ENCODE results near the gene RYR3.

The RYR3 gene

DNA sequence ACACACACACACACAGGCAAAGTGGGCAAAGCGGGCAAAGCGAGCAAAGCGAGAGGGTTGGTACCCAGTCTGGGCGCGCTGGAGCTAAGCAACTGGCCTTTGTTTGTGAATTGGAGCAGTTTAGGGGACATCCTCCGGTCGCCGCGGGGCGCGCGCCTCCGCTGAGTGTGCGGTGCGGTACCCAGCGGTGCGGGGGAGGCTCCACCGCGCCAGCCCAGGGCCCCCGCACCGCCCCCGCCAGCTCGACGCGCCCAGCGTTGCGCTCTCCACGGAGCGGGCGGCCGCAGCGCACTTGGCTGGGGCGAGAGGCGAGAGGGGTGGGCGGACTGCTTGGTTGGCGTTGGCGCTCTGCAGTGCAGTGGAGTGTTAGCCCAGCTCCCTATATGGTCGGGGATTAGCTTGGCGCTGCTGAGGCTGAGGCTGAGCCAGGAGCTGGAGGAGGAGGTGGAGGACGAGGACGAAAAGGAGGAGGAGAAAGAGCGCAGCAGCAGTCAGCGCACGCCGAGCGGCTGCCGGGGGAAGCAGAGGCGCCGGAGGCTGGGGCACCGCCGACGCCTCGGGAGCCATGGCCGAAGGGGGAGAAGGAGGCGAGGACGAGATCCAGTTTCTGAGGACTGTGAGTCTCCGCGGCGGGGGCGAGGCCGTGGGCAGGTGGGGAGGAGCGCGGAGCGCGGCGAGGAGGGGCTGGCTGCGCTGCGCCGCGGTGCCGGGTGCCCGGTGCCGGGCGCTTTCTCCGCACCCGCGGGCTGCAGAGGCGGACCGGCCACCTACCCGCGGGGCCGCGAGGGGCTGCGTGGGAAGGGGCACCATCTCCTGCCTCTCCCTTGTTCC is at the start of gene RYR3:
Gene RYR3 (plus strand): TSS at position 487 of the 831 bp plus-strand sequence. CDS start 79 bp downstream, at position 566.
- no peak for DNase-seq (ENCODE audit: low read depth)

DNA sequence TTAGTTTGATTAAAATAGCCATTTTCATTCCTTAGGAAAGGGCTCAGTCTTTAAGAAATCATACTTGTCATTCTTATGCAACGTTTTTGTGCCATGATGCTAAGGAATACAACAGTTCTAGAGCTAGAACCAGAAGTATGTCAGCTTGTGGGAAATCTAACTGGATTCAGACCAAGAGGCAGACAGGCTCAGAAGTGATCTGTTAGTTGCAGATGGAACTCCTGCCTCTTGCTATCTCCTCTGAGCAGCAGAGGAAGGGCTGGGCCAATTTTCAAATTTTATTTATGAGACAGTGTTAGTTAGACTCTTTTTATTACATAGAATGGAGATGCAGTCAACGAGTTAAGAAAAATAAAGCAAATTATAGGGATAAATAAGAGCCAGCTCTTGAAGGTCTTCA is 48.5 kb upstream of the RYR3 start:
- no peak for DNase-seq (ENCODE audit: low read depth)

DNA sequence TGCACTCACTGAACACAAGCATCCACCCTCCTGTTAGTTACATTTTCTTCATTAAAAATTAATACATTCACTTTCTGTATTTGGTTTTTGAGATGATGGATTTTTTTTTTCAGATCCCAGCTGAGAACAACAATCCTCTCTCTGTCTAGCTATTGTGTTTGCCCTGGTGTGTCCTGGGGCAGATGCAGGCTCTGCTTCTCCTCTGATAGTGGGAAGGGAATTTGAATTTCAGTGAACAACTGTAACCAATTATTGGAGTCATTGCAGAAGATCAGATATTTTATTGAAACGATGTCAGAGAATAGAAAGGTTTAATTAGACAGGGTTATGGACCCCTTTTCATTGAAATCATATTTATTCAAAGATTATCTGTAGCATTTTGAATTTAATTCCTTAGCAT is 33.1 kb upstream of the RYR3 start:
- no peak for DNase-seq (ENCODE audit: low read depth)

DNA sequence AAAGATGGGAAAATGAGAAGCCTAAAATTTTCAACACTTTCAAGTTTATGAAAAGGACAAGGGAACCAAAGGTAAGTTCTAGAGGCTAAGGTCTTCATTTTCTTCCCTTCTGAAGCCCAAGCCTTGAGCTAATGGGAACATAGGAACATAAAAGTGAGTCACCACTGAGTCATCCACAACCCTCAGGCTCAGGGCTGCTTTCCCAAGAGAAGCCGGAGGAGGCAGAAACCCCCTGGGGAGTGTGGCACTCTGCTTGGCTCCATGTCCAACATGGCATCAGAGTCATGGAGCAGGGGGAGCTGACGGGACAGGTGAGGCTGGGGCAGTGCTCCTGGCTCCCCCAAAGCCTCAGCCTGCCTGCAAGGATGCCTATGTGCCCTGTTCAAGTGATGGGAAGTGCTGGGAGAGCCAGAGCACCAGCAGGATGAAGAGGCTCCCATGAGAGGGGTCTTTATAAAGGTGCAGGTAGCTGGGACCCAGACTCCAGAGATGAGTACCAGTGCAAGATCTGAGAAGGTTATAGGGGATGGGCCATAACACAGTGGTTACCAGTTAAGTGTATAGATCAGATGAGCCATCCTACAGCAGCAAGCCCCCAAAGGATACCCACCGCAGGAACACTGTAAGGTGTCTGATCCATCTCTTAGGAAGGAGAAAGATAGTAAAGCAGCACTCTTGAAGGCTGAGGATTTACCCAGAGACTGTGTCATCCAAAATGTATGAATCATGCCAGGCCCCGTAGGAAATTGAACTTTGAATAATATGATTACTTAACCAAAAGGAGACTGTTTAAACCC is 31.8 kb upstream of the RYR3 start:
- DNase-seq (ENCODE audit: low read depth): no peak

DNA sequence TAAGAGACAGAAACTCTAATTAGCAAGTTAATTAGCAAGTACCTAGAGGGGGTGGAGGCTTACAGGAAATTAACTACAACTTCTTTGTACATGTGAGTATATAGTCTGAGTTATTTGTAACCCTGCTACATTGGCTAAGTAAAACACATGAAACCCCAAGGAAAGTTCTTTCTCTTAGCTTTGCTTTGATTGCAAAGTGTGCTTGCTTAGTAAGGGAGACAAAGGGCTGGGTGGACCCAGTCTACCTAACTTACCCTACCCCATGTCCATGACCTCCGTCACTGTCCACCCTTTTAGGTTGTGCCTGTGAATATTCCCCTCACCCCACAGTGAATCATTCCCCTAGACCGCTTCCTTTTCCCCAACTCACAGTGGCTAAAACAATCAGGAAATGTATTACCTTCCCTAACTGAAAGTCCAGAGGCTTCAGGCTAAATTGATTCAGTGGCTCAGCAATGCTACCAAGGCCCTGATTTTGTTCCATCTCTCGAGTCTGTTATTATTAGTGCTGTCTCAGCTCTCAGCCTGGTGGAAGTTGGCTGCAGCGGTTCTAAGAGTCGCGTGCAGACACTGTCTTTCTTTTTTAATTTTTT is 31.1 kb upstream of the RYR3 start:
- no peak for DNase-seq (ENCODE audit: low read depth)

DNA sequence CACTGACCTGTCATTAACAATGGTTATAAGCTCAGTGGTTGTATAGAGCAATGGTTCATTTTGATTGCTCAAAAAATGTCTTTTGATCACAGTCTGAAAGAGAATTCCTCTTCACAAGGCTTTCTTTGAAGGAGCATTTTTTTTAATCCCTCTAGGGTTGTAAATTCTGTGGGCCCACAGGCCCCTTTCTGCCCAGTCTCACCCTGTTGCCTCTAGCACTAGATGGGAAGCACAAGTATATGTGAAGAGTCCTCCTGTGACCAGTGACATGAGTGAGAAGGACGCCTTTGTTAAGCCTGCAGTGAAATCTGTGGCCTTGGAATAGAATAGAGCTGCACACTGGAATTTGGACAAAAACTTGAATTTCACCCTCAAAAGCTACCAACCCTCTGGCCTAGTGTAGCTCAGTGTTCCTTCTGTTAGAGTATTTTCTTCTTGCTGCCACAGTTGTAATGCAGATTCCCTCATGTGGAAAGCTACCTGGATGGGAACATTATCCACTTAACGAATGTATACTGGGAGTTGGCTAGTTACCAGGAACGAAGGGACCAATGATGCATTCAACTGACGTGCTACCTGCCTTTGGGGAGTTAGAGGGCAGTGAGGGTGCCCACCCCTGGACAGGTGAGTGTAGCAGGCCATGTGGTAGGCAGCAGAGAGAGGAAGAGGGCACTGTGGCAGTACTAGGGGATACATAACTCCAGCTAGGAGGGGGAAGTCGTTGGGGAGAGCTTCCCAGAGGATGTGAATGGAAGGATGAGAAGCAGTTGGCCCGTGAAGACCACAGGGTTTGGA is 28.3 kb upstream of the RYR3 start:
- DNase-seq (ENCODE audit: low read depth): no peak

DNA sequence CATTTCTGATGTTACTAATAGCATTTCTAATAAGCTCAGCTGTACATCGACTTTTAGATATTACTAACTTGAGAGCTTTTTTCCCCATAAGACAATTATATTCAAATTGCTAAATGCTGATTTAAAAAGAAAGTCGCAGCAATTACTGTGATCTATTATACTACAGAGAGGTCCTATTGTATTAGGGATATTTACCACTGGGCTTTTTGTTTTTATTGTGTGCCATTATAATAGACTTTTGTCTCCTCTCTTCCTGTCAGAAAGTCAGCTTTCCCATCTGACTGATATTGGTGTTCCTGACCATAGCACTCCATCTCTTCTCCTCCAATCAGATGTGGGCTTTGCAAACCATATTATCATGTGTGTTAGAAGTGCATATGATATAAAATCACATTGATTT is 27.2 kb upstream of the RYR3 start:
- no peak for DNase-seq (ENCODE audit: low read depth)

DNA sequence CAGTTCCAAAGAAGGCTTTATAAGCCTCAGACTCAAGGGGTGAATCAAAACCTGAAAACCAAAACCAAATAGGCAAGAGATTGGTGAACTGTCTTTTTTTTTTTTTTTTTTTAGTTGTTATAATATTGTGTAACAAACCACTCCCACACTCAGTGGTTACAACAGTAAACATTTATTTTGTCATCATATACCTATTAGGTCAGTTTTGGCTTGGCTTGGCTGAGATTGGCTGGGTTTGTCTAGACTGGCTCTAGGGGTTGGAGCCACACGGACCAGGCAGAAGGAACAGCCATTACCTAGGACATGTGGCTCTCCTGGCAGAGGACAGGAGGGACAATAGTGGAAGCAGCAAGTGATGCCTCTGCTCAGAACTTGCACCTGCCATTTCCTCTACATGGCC is 26.4 kb upstream of the RYR3 start:
- DNase-seq (ENCODE audit: low read depth): no peak

DNA sequence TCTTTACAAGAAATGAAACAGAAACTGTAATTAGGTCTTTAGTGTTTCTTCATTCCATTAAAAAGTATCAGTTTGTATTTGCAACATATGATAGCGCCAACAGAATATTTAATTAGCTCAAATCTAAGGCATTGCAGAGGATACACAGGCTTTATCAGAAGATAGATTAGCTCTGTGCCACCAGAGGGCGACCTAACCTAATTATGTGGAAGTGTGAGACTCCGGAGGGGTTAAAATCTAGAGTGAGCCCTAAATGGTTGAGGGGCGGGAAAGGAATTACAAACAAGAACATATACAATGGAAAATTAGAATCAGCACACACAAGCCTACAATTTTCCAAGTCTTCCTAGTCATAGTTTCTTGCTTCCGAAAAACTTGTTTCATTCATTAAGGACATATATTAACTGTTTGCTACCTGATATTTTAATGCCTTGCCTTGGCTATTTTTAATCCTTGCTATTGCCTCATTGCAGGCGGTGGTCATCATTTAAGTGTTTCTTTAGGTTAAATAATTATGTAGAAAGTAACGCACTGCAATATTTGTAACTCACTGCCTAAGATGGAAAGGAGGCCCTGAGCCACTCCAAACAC is 18.0 kb upstream of the RYR3 start:
- no peak for DNase-seq (ENCODE audit: low read depth)

DNA sequence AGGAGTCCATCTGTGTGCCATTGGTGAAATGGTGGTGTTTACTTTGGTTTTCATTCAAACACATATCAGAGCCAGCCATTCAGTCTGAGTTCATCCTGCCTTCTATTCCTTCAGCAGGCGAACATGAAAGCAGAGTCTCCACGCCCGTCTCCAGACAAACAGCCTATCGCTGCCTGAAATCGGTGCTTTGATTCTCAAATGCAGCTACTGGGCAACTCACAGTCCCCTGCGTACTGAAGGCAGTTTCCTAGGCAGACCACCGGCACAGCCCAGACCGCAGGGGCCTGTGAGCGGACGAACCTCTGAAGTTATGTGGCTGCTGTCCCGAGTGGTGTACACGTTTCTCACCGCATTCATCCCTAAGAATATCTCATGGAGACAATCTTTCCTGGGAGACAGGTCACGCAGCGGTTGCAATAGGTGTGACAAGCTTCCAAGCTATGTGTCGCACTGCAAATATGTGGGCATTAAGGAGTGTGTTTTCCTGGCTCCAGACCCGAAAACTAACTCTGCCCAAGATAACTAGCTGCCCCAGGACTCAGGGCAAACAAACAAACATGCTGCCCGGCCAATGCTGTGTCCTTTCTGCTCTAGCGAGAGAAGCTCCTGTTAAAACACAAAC is 16.9 kb upstream of the RYR3 start:
- no peak for DNase-seq (ENCODE audit: low read depth)

DNA sequence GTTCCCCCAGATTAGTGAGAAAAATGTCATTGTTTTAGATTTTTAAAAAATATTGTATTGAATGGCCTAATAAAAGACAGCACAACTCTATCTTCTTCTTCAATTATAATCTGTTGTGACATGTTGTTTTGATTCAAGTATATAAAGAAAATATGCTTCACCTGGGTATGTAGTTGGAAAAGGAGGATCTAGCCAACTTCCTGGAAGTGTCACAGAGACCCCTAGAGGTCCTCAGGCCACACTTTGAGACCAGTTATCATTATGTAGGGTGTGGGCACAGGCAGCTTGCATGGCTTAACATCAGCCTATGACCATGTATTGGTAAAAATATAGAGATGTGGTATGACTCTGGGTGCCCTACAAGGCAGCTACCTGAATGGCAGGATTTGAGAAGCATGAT is 14.7 kb upstream of the RYR3 start:
- DNase-seq (ENCODE audit: low read depth): no peak

DNA sequence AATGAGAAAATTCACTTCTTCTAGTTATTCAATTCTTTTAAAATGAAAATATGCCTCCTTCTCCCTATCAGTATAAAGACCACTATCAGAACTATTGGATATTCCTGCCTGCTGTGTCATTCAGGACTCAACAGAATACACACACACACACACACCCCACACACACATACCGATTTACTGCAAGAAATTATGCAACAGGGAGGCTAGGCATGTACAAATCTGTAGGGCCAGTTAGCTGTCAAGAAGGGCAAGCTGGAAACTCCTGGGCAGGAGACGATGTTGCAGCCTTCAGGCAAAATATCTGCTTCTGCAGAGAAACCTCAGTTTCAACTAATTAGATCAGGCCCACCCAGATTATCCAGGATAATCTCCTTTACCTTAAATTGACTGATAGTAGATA is 13.9 kb upstream of the RYR3 start:
- no peak for DNase-seq (ENCODE audit: low read depth)

DNA sequence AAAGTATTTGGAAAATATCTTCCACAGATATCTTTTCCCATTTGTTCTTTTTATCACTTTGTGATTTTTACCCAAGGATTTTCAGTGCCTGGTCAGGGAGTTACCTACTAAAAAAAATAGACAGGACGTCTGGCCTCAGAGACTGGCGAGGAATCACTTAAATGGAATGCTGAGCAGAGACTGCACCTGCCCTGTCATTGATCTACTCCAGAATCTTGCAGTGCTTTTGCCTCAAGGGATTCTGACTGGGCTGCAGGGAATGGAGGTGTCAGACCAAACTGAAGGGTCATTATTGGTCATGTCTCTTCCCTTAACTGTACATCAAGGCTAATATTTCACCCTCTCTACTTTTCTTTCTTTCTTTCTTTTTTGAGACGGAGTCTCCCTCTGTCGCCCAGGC is 12.1 kb upstream of the RYR3 start:
- no peak for DNase-seq (ENCODE audit: low read depth)

DNA sequence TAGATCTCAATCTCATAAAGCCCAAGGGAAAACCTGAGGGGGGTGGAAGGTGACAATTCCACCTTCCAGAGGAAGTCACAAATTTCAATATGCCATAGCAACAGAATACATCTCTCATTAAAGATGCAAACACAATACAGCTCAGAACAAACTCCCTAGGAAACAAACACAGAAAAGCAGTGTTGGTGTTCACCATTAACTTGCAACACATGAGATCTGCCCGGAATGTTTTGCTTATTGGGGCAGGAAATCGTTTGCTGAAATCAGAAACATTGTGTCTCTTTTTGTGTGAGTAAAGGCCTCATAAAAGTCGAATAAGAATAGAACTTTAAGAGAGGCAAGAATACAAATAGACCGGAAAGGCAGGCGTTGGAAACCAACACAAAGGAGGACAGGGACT is 5.8 kb upstream of the RYR3 start:
- no peak for DNase-seq (ENCODE audit: low read depth)

DNA sequence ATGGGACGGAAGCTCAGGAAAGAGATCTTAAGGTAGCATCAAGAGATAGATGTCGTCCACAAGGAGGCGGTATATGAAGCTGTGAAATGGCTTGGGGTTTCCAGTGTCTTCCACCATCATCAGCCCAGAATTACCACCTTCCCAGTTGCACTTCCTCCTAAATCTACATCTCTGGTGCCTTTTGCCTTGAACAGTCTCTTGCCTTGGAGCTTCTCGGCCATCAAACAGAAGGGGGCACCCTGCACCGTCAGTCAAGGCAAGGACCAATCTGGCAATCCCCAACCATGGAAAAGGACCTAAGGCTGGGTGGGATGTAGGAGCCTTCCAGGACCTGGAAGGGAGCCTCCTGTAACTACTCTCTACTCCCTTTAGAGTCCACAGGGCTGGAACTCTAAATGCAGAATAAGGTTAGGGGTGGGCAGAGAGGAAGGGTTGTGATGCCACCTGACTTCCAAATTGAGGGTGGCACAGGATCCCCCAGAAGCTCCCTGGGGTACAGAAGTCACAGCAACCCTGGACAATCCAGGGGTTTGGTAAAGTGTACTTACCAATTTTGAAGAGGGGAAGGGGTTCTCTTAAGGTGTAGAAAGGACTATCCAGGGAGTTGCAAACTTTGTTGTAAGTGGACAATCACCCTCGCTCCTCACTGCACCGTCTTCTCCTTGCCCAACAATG is 1.0 kb upstream of the RYR3 start:
- DNase-seq (ENCODE audit: low read depth): no peak

DNA sequence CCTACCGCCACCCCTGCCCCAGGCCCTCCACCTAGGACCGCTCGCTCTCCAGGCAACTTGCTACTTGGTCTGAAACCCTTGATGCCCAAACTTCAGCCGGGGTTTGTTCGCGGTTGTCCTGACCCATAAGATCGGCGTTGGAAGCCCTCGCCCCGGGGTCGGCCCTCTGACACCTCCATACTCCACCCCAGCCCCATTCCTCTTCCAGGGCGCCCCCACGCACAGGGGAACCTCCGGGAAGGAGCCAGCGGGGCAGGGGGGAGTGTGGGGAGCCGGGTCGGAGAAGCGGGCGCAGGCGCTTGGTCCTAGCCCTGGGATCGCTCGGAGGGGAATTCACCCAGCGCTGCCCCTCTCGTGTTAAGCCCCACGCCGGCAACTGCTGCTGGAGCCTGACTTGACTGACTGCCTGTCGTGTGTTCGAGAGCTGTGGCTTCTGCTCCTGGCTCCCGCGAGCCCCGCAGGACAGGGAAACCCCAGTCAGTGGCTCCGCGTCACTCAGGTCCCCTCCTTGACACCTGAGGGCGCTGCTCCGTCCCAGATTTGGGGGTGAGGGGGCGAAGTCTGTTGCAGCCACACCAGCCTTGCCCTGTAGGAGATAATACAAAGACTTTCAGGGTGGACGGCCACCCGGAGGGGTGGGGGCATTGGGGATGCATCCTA is 675 bp downstream of the RYR3 start:
- no peak for DNase-seq (ENCODE audit: low read depth)

DNA sequence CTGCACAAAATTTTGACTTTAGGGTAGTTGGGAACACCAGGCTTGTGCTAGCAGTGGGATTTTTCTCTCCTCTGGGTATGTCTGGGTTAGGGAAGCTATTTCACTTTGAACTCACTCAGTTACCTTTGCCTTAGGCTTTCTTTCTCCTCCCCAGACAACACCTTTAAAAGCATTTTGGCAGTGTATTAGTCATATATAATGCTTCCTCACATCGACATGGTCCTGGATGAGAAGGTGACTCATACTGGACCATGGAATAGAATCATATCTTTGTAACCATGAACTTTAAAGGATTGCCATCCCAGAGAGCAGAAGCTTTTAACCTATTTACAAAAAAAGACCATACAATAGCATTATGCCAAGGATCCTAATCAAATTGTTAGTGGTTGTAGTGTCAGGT is 2.7 kb downstream of the RYR3 start:
- DNase-seq (ENCODE audit: low read depth): no peak

DNA sequence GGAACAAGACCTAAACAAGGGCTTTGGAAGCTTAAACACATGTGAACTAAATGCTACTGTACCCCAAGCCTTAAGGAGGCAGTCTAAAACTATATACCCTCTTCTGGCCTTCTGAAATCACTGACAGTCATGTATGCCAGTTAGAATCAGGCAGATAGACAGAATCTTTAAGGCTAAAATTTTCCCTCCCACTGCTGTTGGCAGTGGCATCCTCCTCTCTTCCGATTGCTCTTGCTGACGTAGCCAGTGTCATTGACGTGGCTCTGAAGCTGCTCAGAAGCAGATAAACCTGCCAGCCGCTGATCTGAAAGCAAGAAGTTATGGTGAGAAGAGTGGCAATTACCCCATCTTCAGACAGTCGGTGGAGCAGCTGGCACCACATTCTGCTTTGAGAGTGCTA is 3.3 kb downstream of the RYR3 start:
- no peak for DNase-seq (ENCODE audit: low read depth)

DNA sequence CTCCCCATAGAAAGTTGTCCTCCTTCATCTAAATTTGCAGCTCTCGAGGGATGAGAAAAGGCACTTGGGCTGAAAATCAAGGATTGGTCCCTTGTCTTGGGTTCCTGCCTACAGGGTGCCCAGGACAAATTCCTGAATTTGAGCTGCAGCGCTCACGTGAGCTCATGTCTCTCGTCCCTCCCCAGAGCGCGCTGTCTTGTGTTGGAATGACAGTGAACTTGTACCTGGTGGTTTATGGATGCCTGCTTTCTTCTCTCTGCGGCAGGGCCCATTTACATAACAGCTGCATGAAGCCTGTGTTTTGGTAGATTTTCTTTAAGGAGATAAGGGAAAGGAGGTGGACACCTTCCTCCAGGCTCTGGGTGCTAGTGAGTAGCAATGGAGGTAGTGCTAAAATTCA is 4.3 kb downstream of the RYR3 start:
- DNase-seq (ENCODE audit: low read depth): no peak

DNA sequence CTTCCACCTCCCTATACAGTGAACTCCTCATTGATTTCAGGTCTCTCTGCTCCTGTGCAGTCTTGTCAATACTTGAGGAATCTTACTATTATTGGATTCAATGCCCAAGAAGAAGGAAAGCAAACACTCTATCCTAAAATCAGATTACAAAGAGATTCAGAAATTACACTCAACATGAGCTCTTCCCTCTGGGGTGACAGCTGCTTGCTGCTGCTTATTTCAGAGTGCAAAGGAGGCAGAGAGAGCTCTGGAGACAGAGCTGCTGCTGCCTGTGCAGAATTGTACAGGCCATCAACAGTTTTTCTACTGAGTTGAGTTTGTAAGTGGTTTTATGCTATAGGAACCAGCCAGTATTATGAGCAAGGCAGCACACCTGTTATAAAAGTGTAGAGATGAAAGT is 7.1 kb downstream of the RYR3 start:
- no peak for DNase-seq (ENCODE audit: low read depth)

All from CMK (cell line).